HL-60 (cell line): Measurements from ENCODE around the gene RHBDD1.

Source experiments
- DNase-seq, 2 experiments: peaks; one replicate each; pipeline ENCODE4 v3.0.0-alpha.2; 2010 to 2020; ENCODE audit warnings: low read depth in 1 of 2, low spot score in 1 of 2
- H3K27ac ChIP-seq: fragments of 250-450 bp; sonication (Bioruptor Pico); replicated peaks from 2 replicates; pipeline ENCODE4 v1.5.1; 2020; ENCODE audit warnings: mild to moderate bottlenecking, moderate library complexity
- H3K27me3 ChIP-seq: fragments of 250-450 bp; sonication (Bioruptor Pico); 2 replicates; pipeline ENCODE4 v1.5.1; 2021; ENCODE audit warnings: mild to moderate bottlenecking, moderate library complexity; ENCODE audit not compliant: insufficient read depth, poor library complexity, severe bottlenecking
- H3K4me3 ChIP-seq: replicated peaks from 2 replicates; pipeline ENCODE4 v1.5.1; 2011; ENCODE audit warnings: mild to moderate bottlenecking, control low read depth, low read length; ENCODE audit not compliant: insufficient read depth
- CTCF ChIP-seq: IDR thresholded peaks from one replicate; pipeline ENCODE4 v1.5.1; 2011; ENCODE audit warnings: low read length, control low read depth, inconsistent platforms; ENCODE audit not compliant: insufficient read depth
- GABPA ChIP-seq: IDR thresholded peaks from 2 replicates; pipeline ENCODE4 v1.6.1; 2012; ENCODE audit warnings: low read depth
- POLR2AphosphoS5 ChIP-seq: IDR thresholded peaks from 2 replicates; pipeline ENCODE4 v1.6.1; 2012; ENCODE audit warnings: low read depth
- SPI1 ChIP-seq: IDR thresholded peaks from 2 replicates; pipeline ENCODE4 v1.6.1; 2012; ENCODE audit warnings: low read depth, mild to moderate bottlenecking, borderline replicate concordance
- TF ChIP-seq, protein P1 (sequence below): IDR thresholded peaks from 2 replicates; pipeline ENCODE4 v1.6.1; 2012; ENCODE audit warnings: low read depth; ENCODE audit not compliant: insufficient replicate concordance

RHBDD1 gene

GRCh38 chr2:226898897-226899296 is 63.0 kb downstream of the RHBDD1 start:
- no peak for TF ChIP-seq POLR2AphosphoS5
- no peak for TF ChIP-seq CTCF
- TF ChIP-seq, protein P1, sequence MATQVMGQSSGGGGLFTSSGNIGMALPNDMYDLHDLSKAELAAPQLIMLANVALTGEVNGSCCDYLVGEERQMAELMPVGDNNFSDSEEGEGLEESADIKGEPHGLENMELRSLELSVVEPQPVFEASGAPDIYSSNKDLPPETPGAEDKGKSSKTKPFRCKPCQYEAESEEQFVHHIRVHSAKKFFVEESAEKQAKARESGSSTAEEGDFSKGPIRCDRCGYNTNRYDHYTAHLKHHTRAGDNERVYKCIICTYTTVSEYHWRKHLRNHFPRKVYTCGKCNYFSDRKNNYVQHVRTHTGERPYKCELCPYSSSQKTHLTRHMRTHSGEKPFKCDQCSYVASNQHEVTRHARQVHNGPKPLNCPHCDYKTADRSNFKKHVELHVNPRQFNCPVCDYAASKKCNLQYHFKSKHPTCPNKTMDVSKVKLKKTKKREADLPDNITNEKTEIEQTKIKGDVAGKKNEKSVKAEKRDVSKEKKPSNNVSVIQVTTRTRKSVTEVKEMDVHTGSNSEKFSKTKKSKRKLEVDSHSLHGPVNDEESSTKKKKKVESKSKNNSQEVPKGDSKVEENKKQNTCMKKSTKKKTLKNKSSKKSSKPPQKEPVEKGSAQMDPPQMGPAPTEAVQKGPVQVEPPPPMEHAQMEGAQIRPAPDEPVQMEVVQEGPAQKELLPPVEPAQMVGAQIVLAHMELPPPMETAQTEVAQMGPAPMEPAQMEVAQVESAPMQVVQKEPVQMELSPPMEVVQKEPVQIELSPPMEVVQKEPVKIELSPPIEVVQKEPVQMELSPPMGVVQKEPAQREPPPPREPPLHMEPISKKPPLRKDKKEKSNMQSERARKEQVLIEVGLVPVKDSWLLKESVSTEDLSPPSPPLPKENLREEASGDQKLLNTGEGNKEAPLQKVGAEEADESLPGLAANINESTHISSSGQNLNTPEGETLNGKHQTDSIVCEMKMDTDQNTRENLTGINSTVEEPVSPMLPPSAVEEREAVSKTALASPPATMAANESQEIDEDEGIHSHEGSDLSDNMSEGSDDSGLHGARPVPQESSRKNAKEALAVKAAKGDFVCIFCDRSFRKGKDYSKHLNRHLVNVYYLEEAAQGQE: no peak
- Histone ChIP-seq H3K4me3 (no peak overlapping the region), H3K27me3 (no peaks in the 10 kb centered on the region), H3K27ac (no peak overlapping the region)
- DNase-seq: no peak

DNA sequence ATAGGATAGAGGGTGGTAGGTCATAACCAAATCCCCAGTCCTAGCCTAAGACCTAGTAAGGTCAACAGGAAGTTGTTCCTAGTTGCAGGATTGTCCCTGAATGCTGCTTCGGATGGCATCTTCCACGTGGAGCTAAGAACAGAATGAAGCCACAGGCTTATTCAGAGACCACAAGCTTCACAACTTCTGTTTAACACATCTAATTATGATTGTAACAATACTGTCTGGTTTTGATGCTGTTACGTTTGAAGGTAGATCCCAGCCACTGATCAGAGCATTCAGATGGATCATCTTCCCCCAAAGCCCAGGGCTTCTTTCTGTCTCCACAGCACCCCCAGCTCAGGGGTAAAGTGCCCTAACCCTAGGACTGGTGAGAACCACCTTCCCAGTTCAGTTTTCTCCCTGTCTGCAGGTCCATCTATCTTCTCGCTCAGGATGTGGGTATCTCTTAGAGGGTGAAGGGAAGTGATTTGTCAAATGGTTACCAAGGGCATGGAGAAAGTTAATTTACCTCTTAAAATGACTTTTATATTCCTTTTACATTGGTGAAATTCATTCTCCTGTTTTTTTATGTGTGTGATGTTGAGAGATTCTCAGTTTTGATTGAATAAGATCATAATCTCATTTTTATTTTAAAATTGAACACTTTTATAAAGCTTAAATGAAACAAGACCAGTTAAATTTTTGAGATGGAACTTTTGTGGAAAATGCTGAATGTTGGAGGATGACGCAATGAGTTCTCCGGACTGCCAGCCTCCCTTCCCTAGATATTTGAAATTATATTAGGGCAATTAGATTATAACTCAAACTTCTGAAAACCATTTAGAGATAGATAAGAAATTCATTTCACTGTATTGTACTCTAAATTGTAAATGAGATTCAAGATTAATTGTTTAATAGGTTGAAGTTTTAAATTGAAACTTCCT is 66.5 kb downstream of the RHBDD1 start:
- TF ChIP-seq, protein P1: no peak
- TF ChIP-seq GABPA (no peak), SPI1 (no peak), POLR2AphosphoS5 (no peak), CTCF (no peak)
- no peak overlapping the region for H3K27ac ChIP-seq

GRCh38 chr2:226903179-226903578 is 67.3 kb downstream of the RHBDD1 start:
- Histone ChIP-seq H3K27me3 (no peaks in the 10 kb centered on the region), H3K27ac (no peak overlapping the region), H3K4me3 (no peak overlapping the region)
- no peak for DNase-seq
- TF ChIP-seq CTCF (no peak), GABPA (no peak), SPI1 (no peak), POLR2AphosphoS5 (no peak)
- TF ChIP-seq, protein P1: no peak

More for the DNA sequence above, 66.5 kb downstream of the RHBDD1 start:
- no peak overlapping the region for H3K4me3 ChIP-seq
- DNase-seq: no peak
- no peaks in the 10 kb centered on the region for H3K27me3 ChIP-seq
